ENCODE data around the gene KRTAP20-1.

The KRTAP20-1 gene

GRCh38 chr21:30652891-30653290 is 36.7 kb downstream of the KRTAP20-1 start:
- DNase-seq, result no peak

Data from amniotic stem cell (primary cell).